GM15510 (cell line): Measurements from ENCODE around the gene PCK2.

ENCODE experiments used
- POLR2A ChIP-seq: IDR thresholded peaks from 3 replicates; pipeline ENCODE4 v1.6.1; 2011; ENCODE audit warnings: borderline replicate concordance; ENCODE audit not compliant: insufficient read length; ENCODE audit errors: extremely low read depth

Gene PCK2

GRCh38 chr14:24093901-24094840 is at the start of gene PCK2:
Gene PCK2, plus strand, starts transcription at chr14:24094311. Its CDS starts 95 bp downstream, at chr14:24094406.
- TF ChIP-seq POLR2A: peak; percentile 99

GRCh38 chr14:24051176-24051788 is 42.8 kb upstream of the PCK2 start:
- no peak for TF ChIP-seq POLR2A

GRCh38 chr14:24051789-24052655 is 42.1 kb upstream of the PCK2 start, which contains the start of gene CARMIL3:
Gene CARMIL3, plus strand, starts transcription at chr14:24052009. Its CDS starts 145 bp downstream, at chr14:24052154.
- TF ChIP-seq POLR2A: peak; percentile 59

- no peak for TF ChIP-seq POLR2A
These were observed 41.2 kb upstream of the PCK2 start for GRCh38 chr14:24052656-24053547.

- no peak for TF ChIP-seq POLR2A
These were observed 40.4 kb upstream of the PCK2 start for GRCh38 chr14:24053548-24054323.

- TF ChIP-seq POLR2A: no peak
These were observed 39.8 kb upstream of the PCK2 start for GRCh38 chr14:24054324-24054641.

GRCh38 chr14:24054646-24055045 is 39.5 kb upstream of the PCK2 start:
- TF ChIP-seq POLR2A: no peak

- TF ChIP-seq POLR2A: no peak
These were observed 37.9 kb upstream of the PCK2 start for GRCh38 chr14:24055971-24056799.

- no peak for TF ChIP-seq POLR2A
These were observed 37.3 kb upstream of the PCK2 start for GRCh38 chr14:24056800-24057184.

GRCh38 chr14:24057271-24057670 is 36.8 kb upstream of the PCK2 start:
- TF ChIP-seq POLR2A: no peak

GRCh38 chr14:24057867-24058259 is 36.2 kb upstream of the PCK2 start:
- no peak for TF ChIP-seq POLR2A

GRCh38 chr14:24058260-24058950 is 35.7 kb upstream of the PCK2 start:
- no peak for TF ChIP-seq POLR2A
